CD14-positive monocyte (primary cell): ENCODE results near the gene NFYC. TPM values are rescaled to one million over a fixed set of nuclear protein-coding genes. Genes with fewer than 3 reads are reported as not detected.

Source experiments
- DNase-seq, 3 donors: peaks; one replicate each; pipeline ENCODE4 v3.0.0-alpha.2; 2011 to 2022
- H2AFZ ChIP-seq: 2 replicates; pipeline ENCODE4 v1.6.0; 2012; ENCODE audit warnings: mild to moderate bottlenecking, low read depth, low read length, inconsistent platforms; ENCODE audit not compliant: insufficient read depth, poor library complexity, severe bottlenecking
- H3K27ac ChIP-seq, 2 donors: 1 replicate in 1 of 2; 2 replicates in 1 of 2; pipeline ENCODE4 v1.5.1; 2012 to 2013; ENCODE audit warnings: low read length in 2 of 2, control low read depth in 1 of 2, inconsistent platforms in 1 of 2, low read depth in 1 of 2, mild to moderate bottlenecking in 1 of 2
- H3K27me3 ChIP-seq, 2 donors: one replicate each; pipeline versions ENCODE4 v1.6.0 to v1.6.1; 2011 to 2013; ENCODE audit warnings: low read length in 2 of 2; ENCODE audit not compliant: control insufficient read depth in 2 of 2, insufficient read depth in 2 of 2
- H3K36me3 ChIP-seq, 2 donors: replicated peaks in 1 of 2; 1 replicate in 1 of 2; 2 replicates in 1 of 2; pipeline versions ENCODE4 v1.5.1 to v1.6.1; 2012 to 2013; ENCODE audit warnings: low read length in 2 of 2, control low read depth in 1 of 2, inconsistent platforms in 1 of 2, mild to moderate bottlenecking in 1 of 2; ENCODE audit not compliant: insufficient read depth in 2 of 2, control insufficient read depth in 1 of 2
- H3K4me1 ChIP-seq, 2 donors: 1 replicate in 1 of 2; 2 replicates in 1 of 2; pipeline versions ENCODE4 v1.5.1 to v1.6.1; 2012 to 2013; ENCODE audit warnings: low read length in 2 of 2, control low read depth in 1 of 2, inconsistent platforms in 1 of 2, mild to moderate bottlenecking in 1 of 2, moderate library complexity in 1 of 2; ENCODE audit not compliant: insufficient read depth in 2 of 2, control insufficient read depth in 1 of 2
- H3K4me2 ChIP-seq: replicated peaks from 2 replicates; pipeline ENCODE3; 2012; ENCODE audit warnings: low read length, moderate library complexity, mild to moderate bottlenecking; ENCODE audit not compliant: poor library complexity, severe bottlenecking; ENCODE audit errors: extremely low read depth
- H3K4me3 ChIP-seq, 3 experiments: fragments of 200-600 bp in 1 of 3; sonication (generic) in 1 of 3; replicated peaks in 1 of 3; 1 replicate in 2 of 3; 2 replicates in 1 of 3; pipeline ENCODE4 v1.5.1; 2011 to 2013; ENCODE audit warnings: low read length in 3 of 3, mild to moderate bottlenecking in 3 of 3, control low read depth in 2 of 3, low read depth in 2 of 3, inconsistent platforms in 1 of 3, moderate library complexity in 1 of 3
- H3K79me2 ChIP-seq: 2 replicates; pipeline ENCODE4 v1.6.0; 2012; ENCODE audit warnings: mild to moderate bottlenecking, control low read depth, inconsistent platforms, low read length, moderate library complexity; ENCODE audit not compliant: insufficient read depth
- H3K9ac ChIP-seq: 2 replicates; pipeline ENCODE4 v1.6.0; 2017; ENCODE audit warnings: low read length, mild to moderate bottlenecking; ENCODE audit not compliant: insufficient read depth, poor library complexity, severe bottlenecking
- H3K9me3 ChIP-seq, 2 donors: replicated peaks in 1 of 2; 1 replicate in 1 of 2; 2 replicates in 1 of 2; pipeline versions ENCODE4 v1.5.1 to v1.6.1; 2012 to 2013; ENCODE audit warnings: low read length in 2 of 2, control low read depth in 1 of 2; ENCODE audit not compliant: control insufficient read depth in 1 of 2, insufficient read depth in 1 of 2
- H4K20me1 ChIP-seq: 2 replicates; pipeline ENCODE4 v1.6.0; 2012; ENCODE audit warnings: mild to moderate bottlenecking, low read length, control low read depth, moderate library complexity; ENCODE audit not compliant: insufficient read depth
- H3K27ac Mint-ChIP-seq, 7 donors: one replicate each; pipeline ENCODE4 v1.8.0; 2020; ENCODE audit warnings: mild to moderate bottlenecking in 7 of 7, mixed read lengths in 7 of 7, moderate library complexity in 6 of 7, inconsistent platforms in 2 of 7
- H3K27me3 Mint-ChIP-seq, 3 donors: one replicate each; pipeline ENCODE4 v1.8.0; 2021 to 2022; ENCODE audit warnings: low read depth in 3 of 3, mild to moderate bottlenecking in 3 of 3, mixed read lengths in 3 of 3, moderate library complexity in 3 of 3, inconsistent platforms in 1 of 3
- H3K36me3 Mint-ChIP-seq, 2 donors: one replicate each; pipeline ENCODE4 v1.8.0; 2020; ENCODE audit warnings: mixed read lengths in 2 of 2, inconsistent platforms in 1 of 2, mild to moderate bottlenecking in 1 of 2
- H3K4me1 Mint-ChIP-seq: one replicate; pipeline ENCODE4 v1.8.0; 2020; ENCODE audit warnings: mild to moderate bottlenecking, mixed read lengths
- H3K4me3 Mint-ChIP-seq, 2 donors: one replicate each; pipeline ENCODE4 v1.8.0; 2020; ENCODE audit warnings: mild to moderate bottlenecking in 2 of 2, mixed read lengths in 2 of 2, moderate library complexity in 1 of 2
- H3K9me3 Mint-ChIP-seq, 7 donors: one replicate each; pipeline ENCODE4 v1.8.0; 2020 to 2022; ENCODE audit warnings: mixed read lengths in 7 of 7, mild to moderate bottlenecking in 6 of 7, moderate library complexity in 6 of 7, inconsistent platforms in 2 of 7
- CTCF ChIP-seq: fragments of 200-600 bp; IDR thresholded peaks from one replicate; pipeline ENCODE4 v1.8.0; 2022; ENCODE audit warnings: antibody characterized with exemption, mild to moderate bottlenecking
- WGBS: methylation state at CpG from one replicate; pipeline ENCODE4 v1.1.5; 2013; ENCODE audit warnings: missing lambda C conversion rate; ENCODE audit not compliant: insufficient coverage; 5-methylcytosine and 5-hydroxymethylcytosine counted together
- intact Hi-C, 2 donors: fragments of 100-400 bp; cut with micrococcal nuclease; formaldehyde crosslinking; loops; one replicate each; pipeline versions ENCODE4 v1.15.0 to v1.15.1; 2023
- polyA plus RNA-seq, 3 donors: library from polyadenylated mRNA; depleted of rRNA in 1 of 3; unstranded in 2 of 3; stranded (reverse) in 1 of 3; fragments of 300-500 nt in 2 of 3; fragments of >200 nt in 1 of 3; fragmentation: Illumina TruSeq in 2 of 3; gene quantifications; 1 replicate in 2 of 3; 2 replicates in 1 of 3; pipeline ENCODE4 v1.2.3, GENCODE V29; 2012 to 2021

The NFYC gene
- polyA plus RNA-seq, 3 donors: 61.2 to 142 (median 68.2) TPM

- H3K27ac Mint-ChIP-seq: peak overlapping the region in 2 of 7 donors; percentile 2 to 15
- TF ChIP-seq CTCF: no peak
- peaks cover 45% of the 10 kb centered on the region for H4K20me1 ChIP-seq
Measured at GRCh38 chr1:40756523-40756922, 65.0 kb downstream of the NFYC start.

GRCh38 chr1:40757084-40757483, 65.6 kb downstream of the NFYC start:
- Mint-ChIP-seq H3K9me3 (no peaks in the 10 kb centered on the region), H3K36me3 (peaks cover 84 to 90% of the 10 kb centered on the region in 2 donors), H3K27me3 (peaks cover 0 to 2% (median 0%) of the 10 kb centered on the region in 3 donors), H3K4me1 (no peaks in the 10 kb centered on the region), H3K4me3 (no peak overlapping the region), H3K27ac (no peak overlapping the region)
- WGBS: 96% methylated on average over 4 of the region's 8 CpGs
- Histone ChIP-seq H4K20me1 (peaks cover 50% of the 10 kb centered on the region), H3K4me3 (no peak overlapping the region), H3K9me3 (no peaks in the 10 kb centered on the region), H3K27me3 (no peaks in the 10 kb centered on the region), H3K9ac (no peak overlapping the region), H3K4me1 (no peaks in the 10 kb centered on the region), H2AFZ (no peak overlapping the region), H3K4me2 (no peak overlapping the region), H3K27ac (no peak overlapping the region), H3K36me3 (peaks cover 91 to 100% of the 10 kb centered on the region in 2 donors), H3K79me2 (no peaks in the 10 kb centered on the region)
- no peak for TF ChIP-seq CTCF
- no peak for DNase-seq
- intact Hi-C loops: no loop called here

More at GRCh38 chr1:40756523-40756922, 65.0 kb downstream of the NFYC start:
- no peak overlapping the region for H3K4me3 Mint-ChIP-seq
- DNase-seq: no peak
- Histone ChIP-seq H2AFZ (no peak overlapping the region), H3K79me2 (no peaks in the 10 kb centered on the region), H3K4me2 (no peak overlapping the region), H3K4me1 (no peaks in the 10 kb centered on the region), H3K4me3 (no peak overlapping the region), H3K9me3 (no peaks in the 10 kb centered on the region), H3K27me3 (no peaks in the 10 kb centered on the region), H3K36me3 (peaks cover 88 to 100% of the 10 kb centered on the region in 2 donors), H3K27ac (no peak overlapping the region), H3K9ac (no peak overlapping the region)
- intact Hi-C loops: no loop called here
- peaks cover 0 to 2% (median 0%) of the 10 kb centered on the region in 3 donors for H3K27me3 Mint-ChIP-seq
- no peaks in the 10 kb centered on the region for H3K4me1 Mint-ChIP-seq
- peaks cover 88 to 93% of the 10 kb centered on the region in 2 donors for H3K36me3 Mint-ChIP-seq
- H3K9me3 Mint-ChIP-seq: no peaks in the 10 kb centered on the region
- WGBS: 87% methylated on average over 3 of the region's 3 CpGs
